Renal pelvis (tissue), 4 donors: Measurements from ENCODE around the gene RPLP2. TPM values are rescaled to one million over a fixed set of nuclear protein-coding genes. Genes with fewer than 3 reads are reported as not detected.

Experiments used
- DNase-seq: peaks from one replicate; pipeline ENCODE4 v3.0.0-alpha.2; 2013
- polyA plus RNA-seq, 3 donors: library from polyadenylated mRNA; unstranded; fragments of 120-200 nt; gene quantifications; one replicate each; pipeline ENCODE4 v1.2.1, GENCODE V29; 2013; ENCODE audit not compliant: insufficient read length in 3 of 3

The RPLP2 gene
- polyA plus RNA-seq, 3 donors = 1,087 to 1,248 (median 1,229) TPM

GRCh38 chr11:858762-859339 lies 49.1 kb downstream of the RPLP2 start:
- DNase-seq = no peak

GRCh38 chr11:859394-860131 lies 49.8 kb downstream of the RPLP2 start:
- DNase-seq = peak; percentile 69

- DNase-seq = no peak
Observed at GRCh38 chr11:860234-861104, 50.7 kb downstream of the RPLP2 start.

GRCh38 chr11:861105-861479 lies 51.3 kb downstream of the RPLP2 start:
- no peak for DNase-seq

- DNase-seq = no peak
Observed at GRCh38 chr11:862081-862661, 52.4 kb downstream of the RPLP2 start.

Other genes starting within 250 kb of the RPLP2 start
- gene LMNTD2, start 249.2 kb upstream of the RPLP2 start, polyA plus RNA-seq = 1 to 10 TPM; 4.2 to 4.9 (median 4.6) TPM
- 10 to 100 TPM; 58.0 to 66.3 (median 64.5) TPM for gene RASSF7, start 249.0 kb upstream of the RPLP2 start, polyA plus RNA-seq
- 10 to 100 TPM; 26.8 to 30.4 (median 28.3) TPM for gene PHRF1, start 233.5 kb upstream of the RPLP2 start, polyA plus RNA-seq
- gene IRF7, start 194.0 kb upstream of the RPLP2 start, polyA plus RNA-seq = 10 to 100 TPM; 11.0 to 11.7 (median 11.2) TPM
- 10 to 100 TPM; 42.6 to 56.2 (median 47.7) TPM for gene CDHR5, start 185.0 kb upstream of the RPLP2 start, polyA plus RNA-seq
- 1 to 10 TPM in 2 of 3 donors, under 1 TPM in 1; 0.87 to 2.3 (median 2.3) TPM for gene SCT, start 182.8 kb upstream of the RPLP2 start, polyA plus RNA-seq
- 1 to 10 TPM; 3.8 to 5.4 (median 4.2) TPM for gene DRD4, start 172.7 kb upstream of the RPLP2 start, polyA plus RNA-seq
- gene DEAF1, start 114.7 kb upstream of the RPLP2 start, polyA plus RNA-seq = 10 to 100 TPM; 55.3 to 61.9 (median 55.6) TPM
- 10 to 100 TPM; 41.9 to 62.1 (median 59.9) TPM for gene TMEM80, start 114.2 kb upstream of the RPLP2 start, polyA plus RNA-seq
- 100 to 1,000 TPM; 128 to 189 (median 150) TPM for gene EPS8L2, start 103.7 kb upstream of the RPLP2 start, polyA plus RNA-seq
- gene TALDO1, start 62.5 kb upstream of the RPLP2 start, polyA plus RNA-seq = 100 to 1,000 TPM; 129 to 137 (median 130) TPM
- 100 to 1,000 TPM in 1 of 3 donors, 10 to 100 TPM in 2; 85.0 to 111 (median 90.3) TPM for gene GATD1, start 32.5 kb upstream of the RPLP2 start, polyA plus RNA-seq
- gene CEND1, start 19.9 kb upstream of the RPLP2 start, polyA plus RNA-seq = 1 to 10 TPM in 1 of 3 donors, under 1 TPM in 2; 0.64 to 1.3 (median 0.83) TPM
- 10 to 100 TPM; 16.0 to 20.9 (median 20.6) TPM for gene SLC25A22, start 11.7 kb upstream of the RPLP2 start, polyA plus RNA-seq
- 10 to 100 TPM; 11.8 to 14.4 (median 13.0) TPM for gene PIDD1, start 4.7 kb upstream of the RPLP2 start, polyA plus RNA-seq
- 10 to 100 TPM; 66.0 to 79.1 (median 74.7) TPM for gene PNPLA2, start 8.9 kb downstream of the RPLP2 start, polyA plus RNA-seq
- 10 to 100 TPM; 16.7 to 21.7 (median 20.0) TPM for gene CRACR2B, start 18.0 kb downstream of the RPLP2 start, polyA plus RNA-seq
- 100 to 1,000 TPM; 207 to 225 (median 220) TPM for gene CD151, start 23.0 kb downstream of the RPLP2 start, polyA plus RNA-seq
- gene POLR2L, start 32.6 kb downstream of the RPLP2 start, polyA plus RNA-seq = 100 to 1,000 TPM; 106 to 132 (median 125) TPM
- gene TSPAN4, start 32.9 kb downstream of the RPLP2 start, polyA plus RNA-seq = 10 to 100 TPM; 76.0 to 92.3 (median 85.2) TPM
- gene CHID1, start 100.8 kb downstream of the RPLP2 start, polyA plus RNA-seq = 100 to 1,000 TPM; 113 to 125 (median 114) TPM
- 100 to 1,000 TPM in 2 of 3 donors, 10 to 100 TPM in 1; 99.5 to 126 (median 117) TPM for gene AP2A2, start 115.9 kb downstream of the RPLP2 start, polyA plus RNA-seq
- 10 to 100 TPM; 25.6 to 35.8 (median 26.2) TPM for gene MUC6, start 226.8 kb downstream of the RPLP2 start, polyA plus RNA-seq